ENCODE results near the gene CARD16. TPM values are rescaled to one million over a fixed set of nuclear protein-coding genes. Genes with fewer than 3 reads are reported as not detected.

CARD16 gene
- total RNA-seq, 1 experiment from 2014 or later: not detected

DNA sequence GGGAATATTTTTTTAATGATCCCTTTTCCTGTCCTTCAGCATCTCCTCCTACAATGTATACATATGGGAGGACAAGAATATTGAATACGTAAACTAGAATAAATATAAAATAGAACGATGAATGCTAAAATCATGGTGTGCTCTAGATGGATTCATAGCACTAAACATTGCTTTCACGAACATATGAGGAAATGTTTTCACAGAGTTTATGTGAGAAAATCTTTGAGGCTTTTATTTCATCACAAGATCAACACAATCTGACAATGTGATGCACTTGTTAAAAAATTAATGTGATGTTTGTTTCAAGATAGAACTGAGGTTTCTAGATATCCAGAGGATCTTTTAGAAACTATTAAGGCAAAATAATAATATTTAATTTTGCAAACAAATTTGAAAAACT lies 3.0 kb downstream of the CARD16 start:
- no peak overlapping the region for H3K27ac ChIP-seq (ENCODE audit: insufficient read length, low read depth, low read length)
- no peaks in the 10 kb centered on the region for H3K79me2 ChIP-seq (ENCODE audit: insufficient read depth, low read length)
- no peak overlapping the region for H3K14ac ChIP-seq (ENCODE audit: insufficient read depth, low read length)
- no peak overlapping the region for H3K9ac ChIP-seq (ENCODE audit: extremely low read depth, insufficient read length, low read length)
- H3K4ac ChIP-seq (ENCODE audit: low read depth, low read length): no peak overlapping the region
- Mint-ChIP-seq H3K27me3 (ENCODE audit: low read depth) (no peaks in the 10 kb centered on the region), H3K9me3 (no peaks in the 10 kb centered on the region; a peak in 2 of 5 replicates), H3K4me3 (no peak overlapping the region), H3K36me3 (ENCODE audit: insufficient read depth in 1 of 3, low read depth in 3 of 3) (peaks cover 2 to 9% (median 3%) of the 10 kb centered on the region in 3 experiments; a peak in 3 of 7 replicates), H3K4me1 (no peaks in the 10 kb centered on the region), H3K27ac (no peak overlapping the region)
- no peak for DNase-seq
- no peak overlapping the region for H4K5ac ChIP-seq (ENCODE audit: insufficient read length, low read depth, low read length)
- no peak overlapping the region for H2AFZ ChIP-seq (ENCODE audit: low read length)
- H4K8ac ChIP-seq (replicated peaks; ENCODE audit: insufficient read length, low read depth, low read length): no peak overlapping the region
- no peak overlapping the region for H2BK12ac ChIP-seq (ENCODE audit: insufficient read length, low read depth, low read length)
- no peaks in the 10 kb centered on the region for H3K23me2 ChIP-seq (ENCODE audit: insufficient read length, low read depth, low read length, poor library complexity, severe bottlenecking)
- H4K91ac ChIP-seq (ENCODE audit: insufficient read length, low read depth, low read length): no peak overlapping the region
- no peak overlapping the region for H2AK5ac ChIP-seq (ENCODE audit: insufficient read length, low read length)
- H2BK20ac ChIP-seq (ENCODE audit: low read depth, low read length, poor library complexity, severe bottlenecking): no peak overlapping the region
- H2BK5ac ChIP-seq (ENCODE audit: insufficient read length, low read length): no peak overlapping the region
- H4K20me1 ChIP-seq (ENCODE audit: control insufficient read depth, insufficient read depth, insufficient read length): no peaks in the 10 kb centered on the region
- no peaks in the 10 kb centered on the region for H3K27me3 ChIP-seq (ENCODE audit: insufficient read depth, low read length)
- no CpG with 5 or more reads among the region's 3 CpGs for WGBS (ENCODE audit: extremely low coverage, insufficient read length, low lambda C conversion rate)
- no peak overlapping the region for H3K56ac ChIP-seq (ENCODE audit: insufficient read length, low read depth, low read length)
- H3K9me3 ChIP-seq (ENCODE audit: control insufficient read depth, low read depth, low read length): no peaks in the 10 kb centered on the region
- no peaks in the 10 kb centered on the region for H3K79me1 ChIP-seq (ENCODE audit: insufficient read depth, low read depth, low read length, poor library complexity, severe bottlenecking)
- no peak overlapping the region for H3K4me2 ChIP-seq (ENCODE audit: insufficient read depth, insufficient read length, low read length)
- no peak overlapping the region for H2BK120ac ChIP-seq (ENCODE audit: low read depth, low read length, poor library complexity, severe bottlenecking)
- H3K18ac ChIP-seq (ENCODE audit: insufficient read length, low read depth, low read length): no peak overlapping the region
- no peaks in the 10 kb centered on the region for H3K4me1 ChIP-seq (ENCODE audit: insufficient read depth, low read length)
- H3T11ph ChIP-seq (ENCODE audit: low read length): no peak overlapping the region
- TF ChIP-seq, protein P1, sequence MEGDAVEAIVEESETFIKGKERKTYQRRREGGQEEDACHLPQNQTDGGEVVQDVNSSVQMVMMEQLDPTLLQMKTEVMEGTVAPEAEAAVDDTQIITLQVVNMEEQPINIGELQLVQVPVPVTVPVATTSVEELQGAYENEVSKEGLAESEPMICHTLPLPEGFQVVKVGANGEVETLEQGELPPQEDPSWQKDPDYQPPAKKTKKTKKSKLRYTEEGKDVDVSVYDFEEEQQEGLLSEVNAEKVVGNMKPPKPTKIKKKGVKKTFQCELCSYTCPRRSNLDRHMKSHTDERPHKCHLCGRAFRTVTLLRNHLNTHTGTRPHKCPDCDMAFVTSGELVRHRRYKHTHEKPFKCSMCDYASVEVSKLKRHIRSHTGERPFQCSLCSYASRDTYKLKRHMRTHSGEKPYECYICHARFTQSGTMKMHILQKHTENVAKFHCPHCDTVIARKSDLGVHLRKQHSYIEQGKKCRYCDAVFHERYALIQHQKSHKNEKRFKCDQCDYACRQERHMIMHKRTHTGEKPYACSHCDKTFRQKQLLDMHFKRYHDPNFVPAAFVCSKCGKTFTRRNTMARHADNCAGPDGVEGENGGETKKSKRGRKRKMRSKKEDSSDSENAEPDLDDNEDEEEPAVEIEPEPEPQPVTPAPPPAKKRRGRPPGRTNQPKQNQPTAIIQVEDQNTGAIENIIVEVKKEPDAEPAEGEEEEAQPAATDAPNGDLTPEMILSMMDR (conservative IDR thresholded peaks at IDR 0.05): no peak
- no peak overlapping the region for H3K23ac ChIP-seq (ENCODE audit: insufficient read length, low read depth, low read length)
- H2BK15ac ChIP-seq (ENCODE audit: low read depth, low read length): no peak overlapping the region

Measured in H9 (cell line).